H1 (cell line): ENCODE data around the gene ABCC2. TPM values are rescaled to one million over a fixed set of nuclear protein-coding genes. Genes with fewer than 3 reads are reported as not detected.

Experiments used
- CTCF ChIA-PET: fragments of 300-600 bp; sonication (Branson Sonifier 250); formaldehyde crosslinking; loops from one replicate; lab custom pipeline; 2021; ENCODE audit not compliant: partially characterized antibody; lab: Charles Lee
- POLR2A ChIA-PET: fragments of 300-600 bp; sonication (Branson Sonifier 250); formaldehyde crosslinking; loops from one replicate; lab custom pipeline; 2021; ENCODE audit warnings: inconsistent platforms; ENCODE audit not compliant: partially characterized antibody; lab: Charles Lee
- DNase-seq, 2 experiments: peaks; one replicate each; pipeline versions ENCODE4 v3.0.0 to v3.0.0-alpha.2; 2010 to 2022; ENCODE audit warnings: low spot score in 2 of 2, low read depth in 1 of 2, mixed read lengths in 1 of 2
- FAIRE-seq: peaks from 2 replicates; lab custom pipeline; 2011; peaks lifted over from hg19 to GRCh38; lab: Jason Lieb, UNC
- H2AFZ ChIP-seq: 2 replicates; pipeline ENCODE4 v1.8.1; 2012; ENCODE audit warnings: low read length, inconsistent platforms
- H2AK5ac ChIP-seq: 2 replicates; pipeline ENCODE4 v1.6.1; 2013; ENCODE audit warnings: low read depth, low read length
- H2BK120ac ChIP-seq: replicated peaks from 2 replicates; pipeline ENCODE3; 2013; ENCODE audit warnings: low read depth, low read length, inconsistent platforms
- H2BK12ac ChIP-seq: 2 replicates; pipeline ENCODE4 v1.6.1; 2013; ENCODE audit warnings: low read depth, low read length
- H2BK15ac ChIP-seq: 2 replicates; pipeline ENCODE4 v1.6.1; 2013; ENCODE audit warnings: low read length
- H2BK20ac ChIP-seq: 2 replicates; pipeline ENCODE4 v1.6.1; 2013; ENCODE audit warnings: low read length
- H2BK5ac ChIP-seq: 2 replicates; pipeline ENCODE4 v1.6.1; 2013; ENCODE audit warnings: low read depth, low read length
- H3K14ac ChIP-seq: 2 replicates; pipeline ENCODE4 v1.6.1; 2013; ENCODE audit warnings: inconsistent platforms; ENCODE audit not compliant: insufficient read length
- H3K18ac ChIP-seq: 2 replicates; pipeline ENCODE4 v1.6.1; 2013; ENCODE audit warnings: low read length; ENCODE audit errors: extremely low read depth
- H3K23ac ChIP-seq: 2 replicates; pipeline ENCODE4 v1.6.1; 2013; ENCODE audit warnings: inconsistent platforms; ENCODE audit not compliant: insufficient read length
- H3K23me2 ChIP-seq: 2 replicates; pipeline ENCODE4 v1.6.1; 2013; ENCODE audit warnings: low read depth, low read length
- H3K27ac ChIP-seq: 2 replicates; pipeline ENCODE4 v1.6.1; 2011; ENCODE audit warnings: low read depth, low read length, inconsistent platforms
- H3K27me3 ChIP-seq, 4 experiments: replicated peaks in 1 of 4; 1 replicate in 1 of 4; 2 replicates in 3 of 4; pipeline versions ENCODE4 v1.6.1 to v1.8.1; 2011 to 2013; ENCODE audit warnings: low read length in 3 of 4, mild to moderate bottlenecking in 3 of 4, inconsistent platforms in 2 of 4, mixed read lengths in 2 of 4, moderate library complexity in 1 of 4; ENCODE audit not compliant: control insufficient read depth in 3 of 4, insufficient read depth in 3 of 4; ENCODE audit errors: extremely low read depth in 1 of 4
- H3K36me3 ChIP-seq, 4 experiments: 2 replicates each; pipeline versions ENCODE4 v1.6.1 to v1.8.1; 2011 to 2013; ENCODE audit warnings: mild to moderate bottlenecking in 4 of 4, low read length in 3 of 4, moderate library complexity in 2 of 4, control low read depth in 1 of 4, inconsistent platforms in 1 of 4; ENCODE audit not compliant: insufficient read depth in 4 of 4, control insufficient read depth in 2 of 4
- H3K4ac ChIP-seq: replicated peaks from 2 replicates; pipeline ENCODE3; 2013; ENCODE audit warnings: low read length, low read depth, mixed read lengths, inconsistent platforms; ENCODE audit not compliant: insufficient read length
- H3K4me1 ChIP-seq, 4 experiments: replicated peaks in 1 of 4; 1 replicate in 1 of 4; 2 replicates in 3 of 4; pipeline versions ENCODE4 v1.6.1 to v1.8.1; 2011 to 2013; ENCODE audit warnings: low read length in 3 of 4, inconsistent platforms in 2 of 4, mixed read lengths in 1 of 4; ENCODE audit not compliant: insufficient read depth in 4 of 4, control insufficient read depth in 3 of 4
- H3K4me2 ChIP-seq, 2 experiments: 2 replicates each; pipeline versions ENCODE4 v1.6.1 to v1.8.1; 2011 to 2013; ENCODE audit warnings: low read depth in 2 of 2, low read length in 2 of 2, control low read depth in 1 of 2, inconsistent platforms in 1 of 2, mild to moderate bottlenecking in 1 of 2; ENCODE audit not compliant: insufficient read depth in 1 of 2
- H3K4me3 ChIP-seq, 4 experiments: fragments of 200-600, 300-600 bp in 1 of 4; sonication (generic), shearing (Covaris generic), sonication (Bioruptor Twin) in 1 of 4; 2 replicates each; pipeline versions ENCODE4 v1.5.1 to v1.8.1; 2011 to 2016; ENCODE audit warnings: low read length in 4 of 4, low read depth in 3 of 4, control low read depth in 2 of 4, inconsistent platforms in 2 of 4, mild to moderate bottlenecking in 2 of 4, mixed read lengths in 1 of 4, moderate library complexity in 1 of 4; ENCODE audit not compliant: insufficient read depth in 2 of 4; ENCODE audit errors: extremely low read depth in 1 of 4
- H3K56ac ChIP-seq: replicated peaks from 2 replicates; pipeline ENCODE3; 2013; ENCODE audit warnings: low read depth, mild to moderate bottlenecking, mixed read lengths, low read length, inconsistent platforms; ENCODE audit not compliant: insufficient read length
- H3K79me1 ChIP-seq: 2 replicates; pipeline ENCODE4 v1.6.1; 2013; ENCODE audit warnings: low read depth, low read length, control low read depth
- H3K79me2 ChIP-seq, 2 experiments: 2 replicates each; pipeline versions ENCODE4 v1.6.1 to v1.8.1; 2012 to 2013; ENCODE audit warnings: low read length in 2 of 2, mild to moderate bottlenecking in 2 of 2, inconsistent platforms in 1 of 2; ENCODE audit not compliant: insufficient read depth in 2 of 2, control insufficient read depth in 1 of 2
- H3K9ac ChIP-seq, 4 experiments: replicated peaks in 1 of 4; 1 replicate in 1 of 4; 2 replicates in 3 of 4; pipeline versions ENCODE4 v1.6.1 to v1.8.1; 2011 to 2013; ENCODE audit warnings: low read depth in 3 of 4, low read length in 3 of 4, control low read depth in 2 of 4, mild to moderate bottlenecking in 2 of 4, moderate library complexity in 2 of 4, inconsistent platforms in 1 of 4; ENCODE audit errors: extremely low read depth in 1 of 4
- H3K9me3 ChIP-seq, 2 experiments: 2 replicates each; pipeline versions ENCODE4 v1.6.1 to v1.8.1; 2012 to 2013; ENCODE audit warnings: mild to moderate bottlenecking in 2 of 2, moderate library complexity in 2 of 2, control low read depth in 1 of 2, inconsistent platforms in 1 of 2, low read depth in 1 of 2, low read length in 1 of 2, mixed read lengths in 1 of 2; ENCODE audit not compliant: insufficient read depth in 2 of 2
- H4K20me1 ChIP-seq, 2 experiments: replicated peaks in 1 of 2; 2 replicates each; pipeline versions ENCODE3 to v1.8.1; 2011 to 2013; ENCODE audit warnings: inconsistent platforms in 2 of 2, low read length in 2 of 2, mild to moderate bottlenecking in 1 of 2; ENCODE audit not compliant: insufficient read depth in 2 of 2, control insufficient read depth in 1 of 2
- H4K5ac ChIP-seq: 2 replicates; pipeline ENCODE4 v1.6.1; 2013; ENCODE audit warnings: low read length, low read depth, mixed read lengths, inconsistent platforms; ENCODE audit not compliant: insufficient read length
- H4K8ac ChIP-seq: 2 replicates; pipeline ENCODE4 v1.8.0; 2013; ENCODE audit warnings: mild to moderate bottlenecking, moderate library complexity, low read length, inconsistent platforms; ENCODE audit not compliant: insufficient read depth; ENCODE audit errors: extremely low read depth
- H4K91ac ChIP-seq: replicated peaks from 2 replicates; pipeline ENCODE3; 2013; ENCODE audit warnings: low read length, mixed read lengths, inconsistent platforms; ENCODE audit not compliant: insufficient read length
- FOSL1 ChIP-seq: IDR thresholded peaks from 2 replicates; pipeline ENCODE4 v1.6.1; 2011; ENCODE audit warnings: mild to moderate bottlenecking, low read depth, low read length, moderate library complexity; ENCODE audit not compliant: insufficient read depth
- GABPA ChIP-seq: IDR thresholded peaks from 2 replicates; pipeline ENCODE4 v1.6.1; 2011; ENCODE audit warnings: mild to moderate bottlenecking, low read length, moderate library complexity, borderline replicate concordance; ENCODE audit not compliant: insufficient read depth
- MAFK ChIP-seq: IDR thresholded peaks from 2 replicates; pipeline ENCODE4 v1.6.1; 2012; ENCODE audit warnings: low read depth, mild to moderate bottlenecking, improper control_type of control experiment, low read length
- NRF1 ChIP-seq: IDR thresholded peaks from 2 replicates; pipeline ENCODE4 v1.6.1; 2011; ENCODE audit warnings: mild to moderate bottlenecking, low read depth, low read length, improper control_type of control experiment
- PHF8 ChIP-seq: fragments of 200-600 bp; sonication (generic); conservative IDR thresholded peaks from 2 replicates; pipeline ENCODE4 v1.7.1; 2012; ENCODE audit warnings: low read depth, mild to moderate bottlenecking, inconsistent platforms, low read length, moderate library complexity
- RFX5 ChIP-seq: IDR thresholded peaks from 2 replicates; pipeline ENCODE4 v1.6.1; 2011; ENCODE audit warnings: low read depth, low read length, improper control_type of control experiment, borderline replicate concordance
- SAP30 ChIP-seq: fragments of 300-600 bp; sonication (generic); IDR thresholded peaks from 2 replicates; pipeline ENCODE4 v1.7.1; 2012; ENCODE audit warnings: low read length, moderate library complexity, mild to moderate bottlenecking, inconsistent platforms; ENCODE audit not compliant: insufficient read depth, insufficient replicate concordance
- SP1 ChIP-seq: IDR thresholded peaks from 2 replicates; pipeline ENCODE4 v1.6.1; 2011; ENCODE audit warnings: low read depth, low read length
- SP2 ChIP-seq: IDR thresholded peaks from 2 replicates; pipeline ENCODE4 v1.6.1; 2012; ENCODE audit warnings: mild to moderate bottlenecking, low read length, inconsistent platforms
- SP4 ChIP-seq: IDR thresholded peaks from 2 replicates; pipeline ENCODE4 v1.6.1; 2012; ENCODE audit warnings: low read length, inconsistent platforms
- SUZ12 ChIP-seq: fragments of 200-600 bp; sonication (generic); IDR thresholded peaks from 2 replicates; pipeline ENCODE4 v1.6.1; 2012; ENCODE audit warnings: mild to moderate bottlenecking, inconsistent platforms, low read length, moderate library complexity, mixed read lengths
- TAF1 ChIP-seq: IDR thresholded peaks from 2 replicates; pipeline ENCODE4 v1.6.1; 2011; ENCODE audit warnings: mild to moderate bottlenecking, low read depth, low read length
- WGBS, 2 experiments: shearing (Covaris generic) in 1 of 2; methylation state at CpG; one replicate each; pipeline versions ENCODE4 v1.1.6 to v1.1.7; 2013 to 2015; ENCODE audit warnings: low lambda C conversion rate in 2 of 2, mixed read lengths in 2 of 2, inconsistent platforms in 1 of 2, low coverage in 1 of 2, missing lambda C conversion rate in 1 of 2; ENCODE audit not compliant: insufficient replicate concordance in 2 of 2, insufficient coverage in 1 of 2, insufficient read length in 1 of 2; ENCODE audit errors: extremely low coverage in 1 of 2, missing lambda C conversion rate in 1 of 2; 5-methylcytosine and 5-hydroxymethylcytosine counted together
- polyA plus RNA-seq, 7 experiments: library from polyadenylated mRNA; depleted of rRNA in 3 of 7; stranded (reverse) in 5 of 7; unstranded in 2 of 7; fragments of >200 nt in 5 of 7; fragments of 200-250 nt in 2 of 7; gene quantifications; 1 replicate in 5 of 7; 2 replicates in 1 of 7; 4 replicates in 1 of 7; pipeline versions ENCODE4 v1.2.1 to v1.2.3, GENCODE V29; 2011 to 2013; ENCODE audit warnings: missing spikeins in 2 of 7, mixed read lengths in 2 of 7
- total RNA-seq: library from RNA; stranded (reverse); fragmentation: NEBNext Ultra II Directional; extraction: Animal tissue kit (Norgen Biotek cat#: 25700); gene quantifications from 2 replicates; pipeline ENCODE4 v1.2.1, GENCODE V29; 2021

ABCC2 gene
- total and polyA plus RNA-seq, 2 of the 8 experiments (the other 6 are each of a cell fraction or from before 2014, with no cell fraction given), result 0.74 to 1.1 TPM

- no peak overlapping the region for H3K4ac ChIP-seq
- no peaks in the 10 kb centered on the region for H3K79me2 ChIP-seq
- no peak overlapping the region for H3K18ac ChIP-seq
- H3K4me2 ChIP-seq, result no peak overlapping the region
- no peaks in the 10 kb centered on the region for H3K9me3 ChIP-seq
- no peak overlapping the region for H3K56ac ChIP-seq
- FAIRE-seq (no peak), DNase-seq (no peak)
- WGBS, 2 experiments, result 79% methylated on average over 6 of the region's 6 CpGs; no CpG with 5 or more reads in 1 of the 2 experiments
- H2AFZ ChIP-seq, result no peak overlapping the region
- H2BK5ac ChIP-seq, result no peak overlapping the region
- no peak overlapping the region for H4K5ac ChIP-seq
- H4K20me1 ChIP-seq, result no peaks in the 10 kb centered on the region
- ChIA-PET CTCF (interaction anchor here (0.6 to 0.9 kb wide), 4 partner anchors 10 to 1968 kb away, joined by 3 to 4 read pairs (median 3); no protein-coding TSS in a partner anchor), POLR2A (interaction anchor here (1.5 kb wide), 1 partner anchor 9 kb away, joined by 3 read pairs; no protein-coding TSS in a partner anchor)
- H3K79me1 ChIP-seq, result no peaks in the 10 kb centered on the region
- H2BK15ac ChIP-seq, result no peak overlapping the region
- no peak overlapping the region for H2AK5ac ChIP-seq
- H3K4me1 ChIP-seq, result peaks cover 0 to 10% (median 3%) of the 10 kb centered on the region in 4 experiments; a peak in 5 of 7 replicates
- H4K91ac ChIP-seq, result no peak overlapping the region
- no peak overlapping the region for H3K4me3 ChIP-seq
- no peaks in the 10 kb centered on the region for H3K36me3 ChIP-seq
- H3K9ac ChIP-seq, result no peak overlapping the region
- H3K27me3 ChIP-seq, result no peaks in the 10 kb centered on the region
- H2BK12ac ChIP-seq, result no peak overlapping the region
- H3K23me2 ChIP-seq, result no peaks in the 10 kb centered on the region
- no peak overlapping the region for H3K27ac ChIP-seq
- no peak overlapping the region for H3K14ac ChIP-seq
- H2BK20ac ChIP-seq, result no peak overlapping the region
- no peak overlapping the region for H2BK120ac ChIP-seq
- no peak overlapping the region for H4K8ac ChIP-seq
- no peak overlapping the region for H3K23ac ChIP-seq
- no peak for TF ChIP-seq RFX5
- TF ChIP-seq SAP30, result no peak
- TF ChIP-seq TAF1, result no peak
- no peak for TF ChIP-seq MAFK
- no peak for TF ChIP-seq FOSL1
- no peak for TF ChIP-seq GABPA
- TF ChIP-seq SP2, result no peak
- TF ChIP-seq SP1, result no peak
- TF ChIP-seq PHF8, result no peak
- TF ChIP-seq NRF1, result no peak
- TF ChIP-seq SUZ12, result no peak
- no peak for TF ChIP-seq SP4
Observed at GRCh38 chr10:99788598-99789256, 6.3 kb downstream of the ABCC2 start.
